T-cell (primary cell): ENCODE measurements around the gene EPS8L1. TPM values are rescaled to one million over a fixed set of nuclear protein-coding genes. Genes with fewer than 3 reads are reported as not detected.
A peak's percentile ranks its signal among the peaks of the same experiment; 100 is the strongest.

ENCODE experiments used
- ATAC-seq, 4 experiments: fragments of 200-7000 bp in 3 of 4; fragments of 150-1000 bp in 1 of 4; cut with Tn5 transposase; replicated peaks in 1 of 4; 1 replicate in 3 of 4; 2 replicates in 1 of 4; pipeline ENCODE4 v1.10.0; 2021; ENCODE audit warnings: moderate library complexity in 3 of 4, mild to moderate bottlenecking in 2 of 4, moderate number of reproducible peaks in 1 of 4
- CTCF ChIA-PET, 2 donors: fragments of 300-600 bp; sonication (Branson Sonifier 250); formaldehyde crosslinking; loops; one replicate each; lab custom pipeline; 2022; ENCODE audit warnings: antibody characterized with exemption in 2 of 2; lab: Charles Lee
- POLR2A ChIA-PET, 2 donors: fragments of 300-600 bp; sonication (Branson Sonifier 250); formaldehyde crosslinking; loops; one replicate each; lab custom pipeline; 2022; ENCODE audit warnings: antibody characterized with exemption in 2 of 2; lab: Charles Lee
- DNase-seq, 35 experiments: peaks; one replicate each; pipeline versions ENCODE4 v3.0.0 to v3.0.0-alpha.2; 2013 to 2023
- H3K27ac ChIP-seq: one replicate; pipeline ENCODE4 v1.5.1; 2013; ENCODE audit warnings: low read length
- H3K27me3 ChIP-seq, 2 experiments: replicated peaks in 1 of 2; 1 replicate in 1 of 2; 2 replicates in 1 of 2; pipeline versions ENCODE4 v1.6.1 to v1.7.0; 2013; ENCODE audit warnings: low read length in 1 of 2, mixed read lengths in 1 of 2; ENCODE audit not compliant: control insufficient read depth in 2 of 2, insufficient read depth in 2 of 2; ENCODE audit errors: extremely low read depth in 1 of 2
- H3K36me3 ChIP-seq, 2 donors: 1 replicate in 1 of 2; 2 replicates in 1 of 2; pipeline versions ENCODE4 v1.6.1 to v1.7.0; 2013; ENCODE audit warnings: low read length in 1 of 2; ENCODE audit not compliant: control insufficient read depth in 2 of 2, insufficient read depth in 1 of 2; ENCODE audit errors: extremely low read depth in 1 of 2
- H3K4me1 ChIP-seq, 2 experiments: 1 replicate in 1 of 2; 2 replicates in 1 of 2; pipeline versions ENCODE4 v1.6.1 to v1.7.0; 2013; ENCODE audit warnings: low read length in 2 of 2, mixed read lengths in 1 of 2; ENCODE audit not compliant: insufficient read depth in 2 of 2, control insufficient read depth in 1 of 2; ENCODE audit errors: extremely low read depth in 1 of 2
- H3K4me3 ChIP-seq, 2 donors: 1 replicate in 1 of 2; 2 replicates in 1 of 2; pipeline versions ENCODE4 v1.5.1 to v1.7.0; 2013; ENCODE audit warnings: mild to moderate bottlenecking in 2 of 2, low read length in 1 of 2, moderate library complexity in 1 of 2; ENCODE audit not compliant: control insufficient read depth in 1 of 2; ENCODE audit errors: extremely low read depth in 1 of 2
- H3K9me3 ChIP-seq: 2 replicates; pipeline ENCODE4 v1.7.0; 2013
- H3K27ac Mint-ChIP-seq, 2 donors: one replicate each; pipeline ENCODE4 v1.8.0; 2020 to 2021; ENCODE audit warnings: mild to moderate bottlenecking in 2 of 2, mixed read lengths in 2 of 2
- H3K27me3 Mint-ChIP-seq, 2 donors: one replicate each; pipeline ENCODE4 v1.8.0; 2021 to 2022; ENCODE audit warnings: mixed read lengths in 2 of 2
- H3K36me3 Mint-ChIP-seq: one replicate; pipeline ENCODE4 v1.8.0; 2021; ENCODE audit warnings: mixed read lengths
- H3K4me1 Mint-ChIP-seq, 3 donors: one replicate each; pipeline ENCODE4 v1.8.0; 2020 to 2022; ENCODE audit warnings: mixed read lengths in 3 of 3, mild to moderate bottlenecking in 1 of 3
- H3K4me3 Mint-ChIP-seq, 3 donors: one replicate each; pipeline ENCODE4 v1.8.0; 2020 to 2022; ENCODE audit warnings: mild to moderate bottlenecking in 3 of 3, mixed read lengths in 3 of 3, moderate library complexity in 3 of 3
- H3K9me3 Mint-ChIP-seq, 3 donors: one replicate each; pipeline ENCODE4 v1.8.0; 2020 to 2022; ENCODE audit warnings: mixed read lengths in 3 of 3
- WGBS: methylation state at CpG from one replicate; pipeline ENCODE4 v1.1.5; 2013; ENCODE audit warnings: missing lambda C conversion rate; ENCODE audit not compliant: insufficient coverage; 5-methylcytosine and 5-hydroxymethylcytosine counted together
- total RNA-seq, 35 experiments: library from RNA in 6 of 35; stranded (reverse) in 6 of 35; fragments of 120-200 nt in 1 of 35; gene quantifications; one replicate each; pipeline versions ENCODE4 v1.2.1 to v1.2.4 and lab custom pipeline; 2013 to 2026

EPS8L1 gene
- total RNA-seq, 5 donors from 2014 or later (not counting 1 experiment from before 2014, with no cell fraction given): 1.1 to 3.5 (median 2.0) TPM

DNA sequence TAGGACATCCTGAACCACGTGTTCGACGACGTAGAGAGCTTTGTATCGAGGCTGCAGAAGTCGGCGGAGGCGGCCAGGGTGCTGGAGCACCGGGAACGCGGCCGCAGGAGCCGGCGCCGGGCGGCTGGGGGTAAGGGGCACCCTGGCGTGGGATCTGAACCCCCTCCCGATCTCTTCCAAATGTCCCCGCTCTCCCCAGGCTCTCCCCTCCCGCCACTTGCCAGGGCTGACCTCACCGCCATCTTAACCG lies 6.0 kb downstream of the EPS8L1 start:
- 15% methylated on average over 4 of the region's 22 CpGs for WGBS
- CTCF ChIA-PET: no interaction called here
- no peak overlapping the region for H3K27ac ChIP-seq
- no peaks in the 10 kb centered on the region for H3K9me3 ChIP-seq
- peak overlapping the region; percentile 55 to 69 for H3K4me3 ChIP-seq
- H3K27me3 ChIP-seq: peaks cover 7 to 79% of the 10 kb centered on the region in 2 experiments
- peaks cover 4 to 36% of the 10 kb centered on the region in 2 experiments for H3K4me1 ChIP-seq
- DNase-seq (no peak), ATAC-seq (no peak)
- peaks cover 41 to 52% of the 10 kb centered on the region in 2 donors for H3K27me3 Mint-ChIP-seq
- no peaks in the 10 kb centered on the region for H3K36me3 ChIP-seq
- no peaks in the 10 kb centered on the region for H3K36me3 Mint-ChIP-seq
- H3K9me3 Mint-ChIP-seq: no peaks in the 10 kb centered on the region
- peak overlapping the region; percentile 77 to 79 (median 79) for H3K4me3 Mint-ChIP-seq
- H3K27ac Mint-ChIP-seq: no peak overlapping the region
- H3K4me1 Mint-ChIP-seq: peaks cover 23 to 34% (median 24%) of the 10 kb centered on the region in 3 donors
- POLR2A ChIA-PET: no interaction called here

- Histone ChIP-seq H3K27me3 (peaks cover 7 to 83% of the 10 kb centered on the region in 2 experiments), H3K9me3 (no peaks in the 10 kb centered on the region), H3K4me3 (peak overlapping the region; percentile 55 to 69), H3K4me1 (peaks cover 4 to 42% of the 10 kb centered on the region in 2 experiments), H3K36me3 (no peaks in the 10 kb centered on the region), H3K27ac (no peak overlapping the region)
- ATAC-seq: peak in 1 of 4 experiments; percentile 14
- 7% methylated on average over 59 of the region's 64 CpGs for WGBS
- Mint-ChIP-seq H3K9me3 (no peaks in the 10 kb centered on the region), H3K4me1 (peaks cover 24 to 36% (median 26%) of the 10 kb centered on the region in 3 donors), H3K4me3 (peak overlapping the region; percentile 74 to 79 (median 77)), H3K27me3 (peaks cover 39 to 51% of the 10 kb centered on the region in 2 donors), H3K27ac (no peak overlapping the region), H3K36me3 (no peaks in the 10 kb centered on the region)
- ChIA-PET CTCF (no interaction called here), POLR2A (no interaction called here)
- peak in 21 of 35 experiments; percentile 9 to 58 (median 28) for DNase-seq
These were observed 6.6 kb downstream of the EPS8L1 start for GRCh38 chr19:55082020-55082851.

DNA sequence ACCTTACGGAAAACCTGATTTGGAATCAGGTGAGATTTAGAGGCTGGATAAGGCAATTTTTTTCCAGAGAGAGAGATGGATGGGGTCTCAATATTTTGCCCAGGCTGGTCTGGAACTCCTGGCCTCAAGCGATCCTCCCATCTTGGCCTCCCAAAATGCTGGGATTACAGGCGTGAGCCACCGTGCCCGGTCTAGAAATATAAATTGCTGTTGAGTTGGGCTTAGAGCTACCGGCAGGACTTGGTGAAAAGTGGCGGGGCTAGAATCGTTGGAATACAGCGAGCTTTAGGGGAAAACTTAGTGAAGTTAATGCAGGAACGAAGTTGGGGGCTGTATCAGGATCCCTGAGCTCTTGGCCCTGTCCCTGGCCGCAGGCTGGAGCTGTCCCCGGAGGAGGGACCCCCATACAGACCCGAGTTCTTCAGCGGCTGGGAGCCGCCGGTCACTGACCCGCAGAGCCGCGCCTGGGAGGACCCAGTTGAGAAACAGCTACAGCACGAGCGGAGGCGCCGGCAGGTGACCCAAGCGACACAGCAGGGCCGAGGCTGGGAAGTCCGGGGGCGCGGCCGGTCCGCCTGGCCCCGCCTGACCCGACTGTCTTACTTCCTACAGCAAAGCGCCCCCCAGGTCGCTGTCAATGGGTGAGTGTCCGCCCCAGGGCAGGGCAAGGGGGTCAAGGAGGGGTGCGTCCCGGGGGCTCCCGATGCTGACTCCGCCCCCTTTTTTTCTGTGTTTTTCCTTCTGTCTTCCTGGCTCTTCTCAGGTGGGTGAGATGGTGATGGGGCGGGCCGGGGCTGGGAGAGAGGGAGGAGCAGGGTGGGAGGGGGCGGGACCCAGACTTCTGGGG lies 7.6 kb downstream of the EPS8L1 start:
- POLR2A ChIA-PET: no interaction called here
- Histone ChIP-seq H3K27me3 (peaks cover 12 to 89% of the 10 kb centered on the region in 2 experiments), H3K27ac (no peak overlapping the region), H3K9me3 (no peaks in the 10 kb centered on the region), H3K4me3 (no peak overlapping the region), H3K36me3 (no peaks in the 10 kb centered on the region), H3K4me1 (peaks cover 4 to 52% of the 10 kb centered on the region in 2 experiments)
- H3K4me1 Mint-ChIP-seq: peaks cover 33 to 46% (median 36%) of the 10 kb centered on the region in 3 donors
- no peaks in the 10 kb centered on the region for H3K36me3 Mint-ChIP-seq
- H3K27me3 Mint-ChIP-seq: peaks cover 49 to 60% of the 10 kb centered on the region in 2 donors
- no peaks in the 10 kb centered on the region for H3K9me3 Mint-ChIP-seq
- no peak overlapping the region for H3K27ac Mint-ChIP-seq
- CTCF ChIA-PET: no interaction called here
- DNase-seq (no peak), ATAC-seq (no peak)
- H3K4me3 Mint-ChIP-seq: peak overlapping the region in 1 of 3 donors; percentile 79
- WGBS: 39% methylated on average over 31 of the region's 42 CpGs

DNA sequence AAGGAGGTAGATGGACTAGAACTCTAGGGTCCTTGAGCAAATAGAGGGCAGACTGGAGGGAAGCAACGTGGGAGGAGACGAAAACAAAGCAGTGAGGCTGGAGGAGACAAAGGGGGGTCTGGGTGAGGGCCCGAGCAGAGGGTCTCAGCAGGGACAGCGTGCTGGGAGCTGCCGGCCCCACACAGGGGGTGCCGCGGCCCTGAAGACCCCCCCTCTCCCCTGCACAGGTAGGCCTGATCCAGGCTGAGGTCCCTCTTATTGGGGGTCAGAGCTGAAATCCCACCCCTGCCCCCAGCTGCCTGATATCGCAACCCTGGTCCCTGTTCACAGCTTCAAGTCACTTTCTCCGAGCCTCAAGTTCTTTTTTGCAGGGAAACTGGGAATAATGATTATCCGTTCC lies 8.7 kb downstream of the EPS8L1 start:
- H3K27ac Mint-ChIP-seq: no peak overlapping the region
- ATAC-seq (no peak), DNase-seq (no peak)
- H3K9me3 Mint-ChIP-seq: no peaks in the 10 kb centered on the region
- no peak overlapping the region for H3K4me3 ChIP-seq
- peaks cover 4 to 54% of the 10 kb centered on the region in 2 experiments for H3K4me1 ChIP-seq
- no peaks in the 10 kb centered on the region for H3K36me3 Mint-ChIP-seq
- H3K27ac ChIP-seq: no peak overlapping the region
- H3K27me3 Mint-ChIP-seq: peaks cover 55 to 65% of the 10 kb centered on the region in 2 donors
- peaks cover 37 to 52% (median 48%) of the 10 kb centered on the region in 3 donors for H3K4me1 Mint-ChIP-seq
- WGBS: 85% methylated on average over 4 of the region's 10 CpGs
- CTCF ChIA-PET: interaction anchor here in 1 of 2 donors (1.3 kb wide), 1 partner anchor 419 kb away, joined by 4 read pairs; no protein-coding TSS in a partner anchor
- POLR2A ChIA-PET: no interaction called here
- peaks cover 13 to 89% of the 10 kb centered on the region in 2 experiments for H3K27me3 ChIP-seq
- H3K4me3 Mint-ChIP-seq: no peak overlapping the region
- H3K36me3 ChIP-seq: no peaks in the 10 kb centered on the region
- H3K9me3 ChIP-seq: no peaks in the 10 kb centered on the region

DNA sequence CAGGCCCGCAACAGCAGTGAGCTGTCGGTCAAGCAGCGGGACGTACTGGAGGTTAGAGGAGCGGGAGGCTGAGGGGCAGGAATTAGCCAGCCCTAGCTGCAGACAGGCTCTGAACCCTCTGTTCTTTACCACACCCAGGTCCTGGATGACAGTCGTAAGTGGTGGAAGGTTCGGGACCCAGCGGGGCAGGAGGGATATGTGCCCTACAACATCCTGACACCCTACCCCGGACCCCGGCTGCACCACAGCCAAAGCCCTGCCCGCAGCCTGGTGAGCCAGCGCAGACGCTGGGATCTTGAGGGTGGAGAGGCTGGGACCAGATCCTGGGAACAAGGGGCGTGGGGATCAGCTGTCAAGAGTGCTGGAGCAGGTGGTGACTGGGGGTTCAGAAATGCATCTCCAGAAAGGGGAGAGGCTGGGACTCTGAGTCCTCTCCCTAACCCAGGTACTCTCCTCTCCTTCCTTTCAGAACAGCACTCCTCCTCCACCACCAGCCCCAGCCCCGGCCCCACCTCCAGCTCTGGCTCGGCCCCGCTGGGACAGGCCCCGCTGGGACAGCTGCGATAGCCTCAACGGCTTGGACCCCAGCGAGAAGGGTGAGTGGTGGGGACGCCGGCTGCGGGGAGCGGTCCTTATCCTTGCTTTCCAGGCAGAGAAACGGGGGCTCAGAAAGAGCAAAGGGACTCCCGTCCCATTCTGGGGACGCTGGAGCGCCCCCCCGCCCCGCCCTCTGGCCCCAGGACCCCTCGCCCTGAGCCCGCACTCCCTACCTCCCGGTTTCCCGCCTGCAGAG lies 10.4 kb downstream of the EPS8L1 start:
- peaks cover 13% of the 10 kb centered on the region for H3K36me3 Mint-ChIP-seq
- WGBS: 15% methylated on average over 23 of the region's 35 CpGs
- Histone ChIP-seq H3K27me3 (peaks cover 11 to 72% of the 10 kb centered on the region in 2 experiments), H3K4me1 (peaks cover 0 to 37% of the 10 kb centered on the region in 2 experiments), H3K4me3 (no peak overlapping the region), H3K27ac (no peak overlapping the region), H3K36me3 (peaks cover 1 to 5% of the 10 kb centered on the region in 2 donors), H3K9me3 (no peaks in the 10 kb centered on the region)
- ChIA-PET CTCF (interaction anchor here in 1 of 2 donors (1.3 kb wide), 1 partner anchor 418 kb away, joined by 4 read pairs; no protein-coding TSS in a partner anchor), POLR2A (no interaction called here)
- H3K27ac Mint-ChIP-seq: no peak overlapping the region
- DNase-seq (no peak), ATAC-seq (no peak)
- peaks cover 53 to 62% of the 10 kb centered on the region in 2 donors for H3K27me3 Mint-ChIP-seq
- H3K9me3 Mint-ChIP-seq: no peaks in the 10 kb centered on the region
- peaks cover 26 to 45% (median 40%) of the 10 kb centered on the region in 3 donors for H3K4me1 Mint-ChIP-seq
- H3K4me3 Mint-ChIP-seq: peak overlapping the region in 1 of 3 donors; percentile 35
